Measurements from ENCODE around the gene EML5. TPM values are rescaled to one million over a fixed set of nuclear protein-coding genes. Genes with fewer than 3 reads are reported as not detected.

EML5 gene
- 0.66 and 0.82 TPM in 2 replicates for total RNA-seq

- intact Hi-C loops (cut with micrococcal nuclease), result loop anchor here (1.0 to 2.0 kb wide), 2 partner anchors 32 to 230 kb away; partner anchors contain the start of genes TTC8 and ZC3H14
- H3K27me3 Mint-ChIP-seq, result peaks cover 37% of the 10 kb centered on the region
- peak within 1 kb of the TSS; percentile 15 for H3K27ac Mint-ChIP-seq
- peak; percentile 95 for DNase-seq
- H3K9me3 Mint-ChIP-seq, result no peaks in the 10 kb centered on the region
- H3K4me3 Mint-ChIP-seq, result peak within 1 kb of the TSS; percentile 83
- no peaks in the 10 kb centered on the region for H3K36me3 Mint-ChIP-seq (ENCODE audit: low read depth)
- peaks cover 7% of the 10 kb centered on the region for H3K4me1 Mint-ChIP-seq
Measured at GRCh38 chr14:88792473-88793258, at the start of gene EML5. EML5 (minus strand) TSS chr14:88792953; CDS start chr14:88792503, 450 bp downstream.

DNA sequence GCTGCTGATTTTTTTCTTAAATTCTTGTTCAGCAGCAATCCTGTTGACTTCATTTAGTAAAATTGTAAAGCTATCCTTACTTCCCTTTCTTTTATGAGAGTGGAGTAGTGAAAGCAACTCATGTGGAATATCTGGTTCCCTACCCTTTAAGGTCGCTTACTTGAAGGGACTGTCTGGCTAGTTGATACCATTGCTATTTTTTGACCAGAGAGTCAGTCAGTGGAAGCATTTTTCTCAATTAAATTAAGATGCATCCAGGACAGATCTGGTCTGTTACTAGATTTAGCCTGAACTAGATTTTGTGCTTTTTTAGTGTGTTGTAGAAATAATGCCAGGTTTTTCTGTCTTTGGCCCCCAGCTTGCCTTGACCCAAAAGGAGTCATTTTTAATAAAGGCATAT is 49.7 kb upstream of the EML5 start:
- Mint-ChIP-seq H3K4me1 (no peaks in the 10 kb centered on the region), H3K27ac (no peak overlapping the region), H3K9me3 (no peaks in the 10 kb centered on the region), H3K4me3 (no peak overlapping the region), H3K36me3 (ENCODE audit: low read depth) (no peaks in the 10 kb centered on the region), H3K27me3 (peaks cover 2% of the 10 kb centered on the region)
- intact Hi-C loops (cut with micrococcal nuclease), result no loop called here
- DNase-seq, result no peak

- Mint-ChIP-seq H3K4me3 (no peak overlapping the region), H3K36me3 (ENCODE audit: low read depth) (no peaks in the 10 kb centered on the region), H3K27ac (no peak overlapping the region), H3K9me3 (no peaks in the 10 kb centered on the region), H3K27me3 (peaks cover 2% of the 10 kb centered on the region), H3K4me1 (no peaks in the 10 kb centered on the region)
- intact Hi-C loops (cut with micrococcal nuclease), result no loop called here
- DNase-seq, result no peak
Measured at GRCh38 chr14:88841741-88842140, 49.0 kb upstream of the EML5 start.

GRCh38 chr14:88840926-88841325 is 48.2 kb upstream of the EML5 start:
- Mint-ChIP-seq H3K27me3 (peaks cover 2% of the 10 kb centered on the region), H3K36me3 (ENCODE audit: low read depth) (no peaks in the 10 kb centered on the region), H3K4me1 (no peaks in the 10 kb centered on the region), H3K4me3 (no peak overlapping the region), H3K9me3 (no peaks in the 10 kb centered on the region), H3K27ac (no peak overlapping the region)
- intact Hi-C loops (cut with micrococcal nuclease), result no loop called here
- DNase-seq, result no peak

DNA sequence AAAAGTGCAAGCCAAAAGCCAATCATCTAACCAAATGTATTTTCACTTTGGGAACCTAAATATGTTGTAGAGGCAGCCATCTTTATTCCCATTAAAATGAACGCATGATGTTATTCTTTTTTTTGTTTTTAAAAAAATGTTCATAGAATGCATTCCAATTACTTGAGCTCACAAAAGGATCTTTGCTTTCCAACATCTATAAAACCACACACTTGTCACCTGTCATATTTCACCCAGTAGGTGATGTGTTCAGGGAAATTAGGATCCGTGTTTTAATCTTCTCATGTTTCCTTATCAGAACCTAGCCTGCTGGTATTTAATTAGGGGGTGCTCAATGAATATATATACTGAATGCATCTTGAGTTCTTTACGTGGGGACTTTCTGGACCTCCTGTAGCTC is 45.3 kb upstream of the EML5 start:
- Mint-ChIP-seq H3K4me1 (no peaks in the 10 kb centered on the region), H3K27me3 (peaks cover 11% of the 10 kb centered on the region), H3K4me3 (no peak overlapping the region), H3K36me3 (ENCODE audit: low read depth) (no peaks in the 10 kb centered on the region), H3K9me3 (no peaks in the 10 kb centered on the region), H3K27ac (no peak overlapping the region)
- intact Hi-C loops (cut with micrococcal nuclease), result no loop called here
- no peak for DNase-seq

DNA sequence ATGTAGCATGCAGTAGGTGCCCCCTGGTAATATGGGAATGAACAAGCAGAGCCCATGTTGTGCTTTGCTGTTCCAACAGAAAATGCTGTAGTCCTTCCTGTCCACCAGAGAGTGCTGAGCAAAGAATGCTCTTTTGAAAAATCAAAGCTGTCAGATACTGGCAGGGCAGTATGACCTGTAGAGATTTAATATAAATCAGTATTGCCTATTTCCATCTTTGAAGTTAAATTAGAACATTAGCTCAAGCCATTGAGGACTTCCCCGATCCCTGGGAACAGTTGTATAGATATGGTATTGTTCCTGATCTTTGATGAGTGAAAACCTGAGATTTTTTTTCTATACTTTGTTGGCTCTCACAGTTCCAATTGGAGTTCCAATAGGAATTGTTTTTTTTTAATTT is 44.7 kb upstream of the EML5 start:
- no peak for DNase-seq
- Mint-ChIP-seq H3K9me3 (no peaks in the 10 kb centered on the region), H3K4me3 (no peak overlapping the region), H3K27me3 (peaks cover 11% of the 10 kb centered on the region), H3K36me3 (ENCODE audit: low read depth) (no peaks in the 10 kb centered on the region), H3K4me1 (no peaks in the 10 kb centered on the region), H3K27ac (no peak overlapping the region)
- intact Hi-C loops (cut with micrococcal nuclease), result no loop called here

DNA sequence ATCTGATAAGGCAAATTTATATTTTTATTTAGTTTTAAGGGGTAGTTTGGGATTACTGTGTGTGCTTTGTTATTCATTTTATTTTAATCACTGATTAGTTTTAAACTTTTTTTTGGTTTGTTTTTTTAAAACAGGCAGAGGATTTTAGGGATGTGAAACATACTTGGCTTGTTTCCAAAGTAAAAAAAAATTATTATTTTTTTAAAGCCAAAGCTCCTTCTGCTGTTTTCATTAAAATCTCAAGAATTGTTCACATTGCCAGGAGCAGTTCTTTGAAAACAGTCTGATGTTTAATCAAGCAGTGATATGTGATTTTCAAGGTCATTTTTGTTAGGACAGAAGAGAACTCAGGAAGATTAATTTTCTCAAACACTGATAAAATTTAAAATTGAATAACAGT is 42.9 kb upstream of the EML5 start:
- Mint-ChIP-seq H3K27me3 (peaks cover 11% of the 10 kb centered on the region), H3K27ac (no peak overlapping the region), H3K4me1 (peaks cover 2% of the 10 kb centered on the region), H3K36me3 (ENCODE audit: low read depth) (no peaks in the 10 kb centered on the region), H3K4me3 (no peak overlapping the region), H3K9me3 (no peaks in the 10 kb centered on the region)
- no peak for DNase-seq
- intact Hi-C loops (cut with micrococcal nuclease), result no loop called here

DNA sequence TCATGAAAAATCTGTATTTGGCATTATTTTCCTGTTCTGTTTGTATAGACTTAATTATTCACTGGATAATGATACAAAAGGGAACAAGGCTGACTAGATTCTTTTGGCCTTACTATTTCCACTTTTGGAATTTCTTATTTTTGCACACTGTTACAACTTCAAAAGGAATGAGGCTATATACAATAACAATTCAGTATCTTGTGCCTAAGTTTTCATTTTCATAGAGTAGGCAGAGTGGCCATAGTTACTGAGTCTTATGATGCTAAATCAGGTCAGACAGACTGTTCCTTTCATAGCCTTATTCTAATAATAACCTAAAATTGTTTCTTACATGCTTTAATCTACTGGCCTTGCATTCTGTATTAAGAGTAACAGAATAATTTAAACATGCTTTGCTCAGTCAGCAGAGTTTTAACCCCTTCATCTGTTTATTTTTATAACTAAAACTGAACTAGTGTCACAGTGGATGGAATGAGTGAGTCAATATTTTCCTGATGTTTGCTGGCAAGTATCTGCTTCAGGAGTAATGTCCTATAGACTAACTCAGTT is 42.2 kb upstream of the EML5 start:
- no peak overlapping the region for H3K4me3 Mint-ChIP-seq
- H3K36me3 Mint-ChIP-seq (ENCODE audit: low read depth), result no peaks in the 10 kb centered on the region
- no peak for DNase-seq
- intact Hi-C loops (cut with micrococcal nuclease), result no loop called here
- no peaks in the 10 kb centered on the region for H3K9me3 Mint-ChIP-seq
- H3K4me1 Mint-ChIP-seq, result peaks cover 2% of the 10 kb centered on the region
- peaks cover 11% of the 10 kb centered on the region for H3K27me3 Mint-ChIP-seq
- H3K27ac Mint-ChIP-seq, result no peak overlapping the region

DNA sequence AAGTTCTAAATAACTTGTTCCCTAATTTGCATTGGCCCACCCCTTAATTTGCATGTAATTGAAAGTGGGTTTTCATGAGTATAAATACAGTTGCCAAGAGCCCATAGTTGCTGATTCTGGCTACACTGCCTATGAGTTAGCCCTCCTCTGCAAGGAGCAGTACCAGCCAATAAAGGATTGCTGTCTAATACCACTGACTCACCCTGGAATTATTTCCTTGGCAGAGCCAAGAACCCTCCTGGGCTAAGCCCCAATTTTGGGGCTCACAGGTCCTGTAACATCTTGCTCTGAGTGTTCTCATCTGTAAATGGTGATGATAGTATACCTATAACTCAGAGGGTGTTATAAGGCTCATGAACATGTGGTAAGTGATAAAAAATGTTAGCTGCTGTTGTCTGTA is 38.5 kb upstream of the EML5 start:
- intact Hi-C loops (cut with micrococcal nuclease), result no loop called here
- H3K27me3 Mint-ChIP-seq, result peaks cover 18% of the 10 kb centered on the region
- no peaks in the 10 kb centered on the region for H3K9me3 Mint-ChIP-seq
- H3K4me3 Mint-ChIP-seq, result no peak overlapping the region
- no peaks in the 10 kb centered on the region for H3K36me3 Mint-ChIP-seq (ENCODE audit: low read depth)
- DNase-seq, result no peak
- H3K27ac Mint-ChIP-seq, result no peak overlapping the region
- H3K4me1 Mint-ChIP-seq, result peaks cover 2% of the 10 kb centered on the region

- no peak overlapping the region for H3K4me3 Mint-ChIP-seq
- H3K9me3 Mint-ChIP-seq, result no peaks in the 10 kb centered on the region
- H3K4me1 Mint-ChIP-seq, result peaks cover 9% of the 10 kb centered on the region
- no peak overlapping the region for H3K27ac Mint-ChIP-seq
- no peaks in the 10 kb centered on the region for H3K36me3 Mint-ChIP-seq (ENCODE audit: low read depth)
- no peak for DNase-seq
- H3K27me3 Mint-ChIP-seq, result peaks cover 22% of the 10 kb centered on the region
- intact Hi-C loops (cut with micrococcal nuclease), result loop anchor here (10.0 kb wide), 2 partner anchors 265 to 1425 kb away; partner anchors contain the start of genes PSMC1 and ZC3H14
Measured at GRCh38 chr14:88829685-88830302, 37.0 kb upstream of the EML5 start.

DNA sequence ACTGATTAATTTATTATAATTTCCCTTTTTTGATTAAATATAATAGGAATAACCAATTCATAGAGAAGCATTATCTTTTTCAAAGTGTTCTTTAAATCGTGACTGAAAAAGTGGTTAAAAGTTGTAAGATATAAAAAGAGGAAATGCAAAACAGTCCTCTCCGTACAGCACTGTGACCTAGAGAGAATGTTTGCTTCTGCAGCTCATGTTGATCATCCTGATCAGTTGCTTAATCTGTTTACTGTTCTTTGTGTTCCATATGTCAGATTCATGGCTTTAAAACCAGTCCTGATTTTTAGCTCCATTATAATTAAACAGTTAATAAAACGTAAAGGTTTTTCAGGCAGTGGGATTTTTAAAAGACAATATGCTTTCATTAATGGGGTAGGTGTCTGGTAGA is 36.4 kb upstream of the EML5 start:
- Mint-ChIP-seq H3K4me3 (no peak overlapping the region), H3K36me3 (ENCODE audit: low read depth) (no peaks in the 10 kb centered on the region), H3K27me3 (peaks cover 19% of the 10 kb centered on the region), H3K27ac (no peak overlapping the region), H3K9me3 (no peaks in the 10 kb centered on the region), H3K4me1 (peaks cover 10% of the 10 kb centered on the region)
- intact Hi-C loops (cut with micrococcal nuclease), result loop anchor here (10.0 kb wide), 2 partner anchors 264 to 1426 kb away; partner anchors contain the start of genes PSMC1 and ZC3H14
- no peak for DNase-seq

GRCh38 chr14:88825503-88825902 is 32.8 kb upstream of the EML5 start:
- H3K36me3 Mint-ChIP-seq (ENCODE audit: low read depth), result no peaks in the 10 kb centered on the region
- H3K4me3 Mint-ChIP-seq, result peak overlapping the region; percentile 48
- DNase-seq, result no peak
- intact Hi-C loops (cut with micrococcal nuclease), result loop anchor here (10.0 kb wide), 2 partner anchors 261 to 1429 kb away; partner anchors contain the start of genes PSMC1 and ZC3H14
- H3K4me1 Mint-ChIP-seq, result peaks cover 11% of the 10 kb centered on the region
- H3K27ac Mint-ChIP-seq, result no peak overlapping the region
- peaks cover 24% of the 10 kb centered on the region for H3K27me3 Mint-ChIP-seq
- no peaks in the 10 kb centered on the region for H3K9me3 Mint-ChIP-seq

DNA sequence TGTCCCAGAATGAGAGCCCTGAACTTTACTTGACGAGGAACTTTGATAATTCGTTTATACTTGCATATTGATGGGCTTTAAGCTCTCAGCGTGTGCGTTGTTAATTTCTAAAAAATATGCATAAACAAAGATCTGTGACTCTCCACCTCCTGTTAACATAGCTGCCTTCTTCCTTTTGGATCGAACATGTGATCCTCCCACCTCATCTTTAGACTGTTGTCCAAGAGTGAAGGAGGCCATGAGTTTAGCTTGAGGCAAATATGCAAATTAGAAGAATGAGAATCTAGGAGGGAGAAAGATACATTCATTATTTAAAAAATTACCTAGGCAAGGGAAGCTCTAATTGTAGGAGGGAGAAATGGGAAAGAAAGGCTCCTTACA is 32.3 kb upstream of the EML5 start:
- Mint-ChIP-seq H3K27ac (peak overlapping the region; percentile 13), H3K4me1 (peaks cover 11% of the 10 kb centered on the region), H3K9me3 (no peaks in the 10 kb centered on the region), H3K27me3 (peaks cover 27% of the 10 kb centered on the region), H3K36me3 (ENCODE audit: low read depth) (no peaks in the 10 kb centered on the region), H3K4me3 (peak overlapping the region; percentile 84)
- intact Hi-C loops (cut with micrococcal nuclease), result loop anchor here (10.0 kb wide), 2 partner anchors 260 to 1430 kb away; partner anchors contain the start of genes PSMC1 and ZC3H14
- no peak for DNase-seq
